Skeletal muscle cell (primary cell): ENCODE measurements around the gene CCDC57.
"Not testable (repeated sequence)": the region's sequence is repeated elsewhere in the genome, so short reads cannot be mapped to it uniquely, and the experiment has no call there.

Experiments used
- DNase-seq: peaks from one replicate; pipeline ENCODE4 v3.0.0-alpha.2; 2010; ENCODE audit warnings: low read depth
- H3K4me3 ChIP-seq: 2 replicates; pipeline ENCODE4 v1.5.1; 2011; ENCODE audit warnings: low read depth, mild to moderate bottlenecking, control low read depth, low read length, moderate library complexity

CCDC57 gene

DNA sequence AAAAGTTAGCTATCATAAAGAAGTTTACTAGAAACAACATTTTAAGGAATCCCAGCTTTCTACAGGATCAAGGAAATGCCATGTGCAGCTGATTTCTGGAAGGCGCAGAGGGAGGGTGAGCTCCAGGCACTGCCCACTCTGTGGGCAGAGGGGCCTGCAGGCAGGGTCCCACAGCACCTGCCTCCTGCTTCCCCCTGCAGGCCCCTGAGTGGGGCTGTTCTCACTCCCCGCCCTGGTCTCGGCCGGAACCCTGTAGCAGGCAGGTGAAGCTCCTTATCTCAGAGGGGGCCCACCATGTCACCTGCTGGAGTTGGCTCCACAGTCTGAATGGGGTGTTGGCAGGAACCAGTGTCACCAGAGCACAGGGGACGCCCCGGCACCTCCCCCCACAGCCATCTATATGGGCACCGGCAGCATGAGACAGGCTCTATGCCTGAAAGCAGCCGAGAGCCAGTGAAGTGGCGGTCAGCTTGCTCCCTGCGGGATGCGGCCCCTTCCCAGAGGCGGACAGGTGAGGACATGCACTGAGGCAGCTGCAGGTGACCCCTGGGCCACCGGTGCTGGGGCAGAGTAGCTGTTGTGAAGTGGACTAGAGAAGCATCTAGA is 67.0 kb downstream of the CCDC57 start:
- DNase-seq, result no peak
- H3K4me3 ChIP-seq, result no peak overlapping the region

DNA sequence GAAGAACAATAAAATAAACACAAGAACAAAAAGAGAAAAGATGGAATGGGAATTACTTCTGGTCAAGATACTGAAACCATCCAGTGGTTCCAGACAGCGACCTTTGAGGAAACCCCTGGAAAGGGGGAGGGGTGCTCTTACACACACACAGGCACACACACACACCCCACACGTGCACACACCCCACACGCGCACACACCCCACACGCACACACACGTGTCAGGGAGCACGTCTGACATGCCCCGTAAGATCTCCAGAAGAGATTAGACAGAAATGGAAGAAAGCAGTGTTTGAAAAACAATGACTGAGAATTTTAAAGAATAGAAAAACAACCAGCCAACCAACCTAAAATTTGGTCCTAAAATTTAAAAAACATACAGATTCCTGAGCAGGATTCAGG is 69.3 kb downstream of the CCDC57 start:
- no peak overlapping the region for H3K4me3 ChIP-seq
- no peak for DNase-seq

DNA sequence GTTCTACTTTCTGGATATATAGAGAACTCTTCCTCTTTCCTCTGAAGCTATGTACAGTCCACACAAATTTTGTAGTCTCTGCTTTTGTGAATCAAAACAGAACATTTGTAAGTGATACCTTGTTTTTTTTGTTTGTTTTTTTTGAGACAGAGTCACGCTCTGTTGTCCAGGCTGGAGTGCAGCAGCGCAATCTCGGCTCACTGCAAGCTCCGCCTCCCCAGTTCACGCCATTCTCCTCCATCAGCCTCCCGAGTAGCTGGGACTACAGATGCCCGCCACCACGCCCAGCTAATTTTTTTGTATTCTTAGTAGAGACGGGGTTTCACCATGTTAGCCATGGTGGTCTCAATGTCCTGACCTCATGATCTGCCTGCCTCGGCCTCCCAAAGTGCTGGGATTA is 72.7 kb downstream of the CCDC57 start:
- H3K4me3 ChIP-seq, DNase-seq: not testable (repeated sequence)

DNA sequence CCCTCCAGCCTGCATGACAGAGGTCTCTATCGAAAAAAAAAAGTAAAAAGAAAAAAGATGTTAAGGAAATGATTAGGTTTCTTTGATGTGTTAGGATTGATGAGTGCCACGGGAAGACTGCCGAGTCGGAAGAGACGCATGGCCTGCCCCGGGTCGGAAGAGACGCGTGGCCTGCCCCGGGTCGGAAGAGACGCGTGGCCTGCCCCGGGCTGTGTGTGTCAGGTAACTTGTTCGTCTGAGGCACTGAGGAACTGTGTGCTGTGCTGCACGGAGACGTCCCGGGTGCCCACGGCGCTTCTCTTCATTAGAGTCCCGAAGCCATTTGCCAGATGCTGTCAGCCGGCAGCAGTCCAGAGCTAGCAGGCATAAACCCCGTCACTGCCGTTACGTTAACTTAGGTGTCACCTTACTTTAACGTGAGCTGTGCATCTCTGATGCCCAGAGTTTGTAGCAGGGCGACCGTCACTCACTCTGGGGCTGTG is 74.1 kb downstream of the CCDC57 start:
- DNase-seq, result no peak
- H3K4me3 ChIP-seq, result no peak overlapping the region

DNA sequence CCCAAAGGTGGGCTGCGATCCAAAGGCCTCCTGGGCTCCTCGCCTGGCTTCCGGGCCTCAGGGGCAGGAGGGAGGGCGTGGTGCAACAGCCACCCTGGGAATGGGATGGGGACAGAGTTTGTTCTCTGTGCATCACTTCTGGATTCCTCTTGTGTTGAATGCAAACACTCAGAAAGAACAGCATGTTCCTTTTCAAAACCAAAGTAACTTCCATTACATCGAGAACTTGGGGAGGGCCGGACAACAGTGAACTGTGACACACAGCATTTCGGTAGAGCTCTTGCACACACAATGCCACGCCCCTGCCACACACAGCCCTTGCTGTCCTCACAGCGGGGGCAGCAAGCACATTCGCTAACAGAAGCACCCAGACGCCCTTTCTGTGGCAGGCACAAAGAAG is 78.5 kb downstream of the CCDC57 start:
- DNase-seq, result peak; percentile 72
- H3K4me3 ChIP-seq, result no peak overlapping the region

DNA sequence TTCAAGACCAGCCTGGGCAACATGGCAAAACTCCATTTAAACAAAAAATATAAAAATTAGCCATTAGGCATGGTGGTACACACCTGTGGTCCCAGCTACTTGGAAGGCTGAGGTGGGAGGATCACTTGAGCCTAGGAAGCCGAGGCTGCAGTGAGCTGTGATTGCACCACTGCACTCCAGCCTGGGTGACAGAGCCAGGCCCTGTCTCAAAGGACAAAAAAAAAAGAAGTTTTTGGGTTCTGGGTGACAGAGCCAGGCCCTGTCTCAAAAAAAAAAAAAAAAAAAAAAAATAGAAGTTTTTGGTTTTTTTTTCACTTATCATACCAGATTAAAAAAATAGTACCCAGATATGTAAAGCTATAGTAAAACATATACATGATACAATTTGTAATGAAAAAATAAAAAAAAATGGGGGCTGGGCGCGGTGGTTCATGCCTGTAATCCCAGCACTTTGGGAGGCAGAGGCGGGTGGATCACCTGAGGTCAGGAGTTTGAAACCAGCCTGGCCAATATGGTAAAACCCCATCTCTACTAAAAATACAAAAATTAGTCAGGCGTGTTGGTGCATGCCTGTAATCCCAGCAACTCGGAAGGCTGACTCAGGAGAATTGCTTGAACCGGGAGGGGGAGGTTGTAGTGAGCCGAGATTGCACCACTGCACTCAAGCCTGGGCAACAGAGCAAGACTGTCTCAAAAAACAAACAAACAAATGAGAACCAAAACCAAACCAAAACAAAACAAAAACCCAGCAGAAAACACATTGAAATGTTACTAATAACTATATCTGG is 79.3 kb downstream of the CCDC57 start:
- H3K4me3 ChIP-seq, result not testable (repeated sequence)
- peak; percentile 38 for DNase-seq

DNA sequence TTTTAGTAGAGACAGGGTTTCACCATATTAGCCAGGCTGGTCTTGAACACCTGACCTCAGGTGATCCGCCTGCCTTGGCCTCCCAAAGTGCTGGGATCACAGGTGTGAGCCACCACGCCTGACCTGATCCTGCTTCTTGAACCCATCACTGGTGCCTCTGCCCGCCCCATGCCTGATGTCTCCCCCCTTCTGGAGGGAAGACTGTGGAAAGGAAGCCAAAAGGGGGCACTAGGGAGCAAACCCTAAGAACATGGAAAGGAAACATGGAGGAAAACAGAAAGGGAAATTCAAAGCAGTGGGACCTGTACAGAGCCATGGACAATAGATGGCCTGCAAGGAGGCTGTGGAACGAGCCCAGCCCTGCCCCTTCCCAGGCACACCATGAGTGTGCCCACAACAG is 83.5 kb downstream of the CCDC57 start:
- DNase-seq, result no peak
- H3K4me3 ChIP-seq, result no peak overlapping the region

DNA sequence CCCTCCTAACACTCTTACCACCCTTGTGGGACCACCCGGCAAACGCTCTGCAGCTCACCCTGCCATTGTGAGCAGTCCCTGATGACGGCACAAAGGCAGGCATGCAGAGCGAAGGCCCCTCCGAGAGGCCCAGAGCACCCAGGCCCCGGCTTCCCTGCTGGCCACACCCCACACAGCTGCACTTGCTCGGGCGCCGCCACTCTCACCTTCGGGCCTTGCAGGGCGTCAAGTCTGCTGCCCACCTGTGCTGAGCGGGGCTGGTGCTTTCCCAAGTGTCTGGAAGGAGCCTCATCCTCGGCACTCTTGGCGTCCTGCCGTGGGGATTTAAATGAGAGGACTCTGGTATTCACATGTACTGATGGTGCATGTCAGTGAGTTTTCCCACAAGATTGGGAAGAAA is 84.4 kb downstream of the CCDC57 start:
- H3K4me3 ChIP-seq, result no peak overlapping the region
- no peak for DNase-seq

DNA sequence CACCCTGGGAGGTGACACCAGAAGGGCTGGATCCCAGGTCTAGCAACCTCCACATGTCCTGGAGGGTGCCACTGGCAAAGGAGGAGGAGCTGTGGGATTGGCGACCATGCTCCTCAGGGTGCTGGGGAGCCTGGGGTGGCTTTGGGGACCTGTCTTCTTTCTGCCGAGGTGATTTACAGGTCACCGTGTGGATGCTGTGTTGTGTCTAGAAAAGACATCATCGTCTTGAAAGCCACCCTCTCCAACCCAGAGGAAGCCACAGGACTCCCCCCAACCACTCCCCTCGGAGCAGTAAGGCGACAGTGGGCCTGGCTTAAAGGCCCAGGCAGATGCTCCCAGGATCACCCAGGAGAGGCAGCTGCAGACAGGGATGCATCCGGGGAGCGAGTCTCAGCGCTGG is 84.9 kb downstream of the CCDC57 start:
- no peak overlapping the region for H3K4me3 ChIP-seq
- DNase-seq, result no peak

DNA sequence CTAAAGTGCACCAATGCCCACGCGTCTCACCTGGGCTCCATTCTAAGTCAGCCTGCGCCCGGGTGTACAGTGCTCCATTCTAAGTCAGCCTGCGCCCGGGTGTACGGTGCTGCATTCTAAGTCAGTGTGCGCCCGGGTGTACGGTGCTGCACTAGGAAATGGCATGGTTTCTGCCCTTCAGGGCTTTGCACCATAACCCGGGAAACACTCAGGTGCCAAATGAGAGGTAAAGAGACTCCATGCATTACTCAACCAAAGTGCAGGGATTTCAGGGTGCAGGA is 85.4 kb downstream of the CCDC57 start:
- DNase-seq, result no peak
- H3K4me3 ChIP-seq, result no peak overlapping the region

DNA sequence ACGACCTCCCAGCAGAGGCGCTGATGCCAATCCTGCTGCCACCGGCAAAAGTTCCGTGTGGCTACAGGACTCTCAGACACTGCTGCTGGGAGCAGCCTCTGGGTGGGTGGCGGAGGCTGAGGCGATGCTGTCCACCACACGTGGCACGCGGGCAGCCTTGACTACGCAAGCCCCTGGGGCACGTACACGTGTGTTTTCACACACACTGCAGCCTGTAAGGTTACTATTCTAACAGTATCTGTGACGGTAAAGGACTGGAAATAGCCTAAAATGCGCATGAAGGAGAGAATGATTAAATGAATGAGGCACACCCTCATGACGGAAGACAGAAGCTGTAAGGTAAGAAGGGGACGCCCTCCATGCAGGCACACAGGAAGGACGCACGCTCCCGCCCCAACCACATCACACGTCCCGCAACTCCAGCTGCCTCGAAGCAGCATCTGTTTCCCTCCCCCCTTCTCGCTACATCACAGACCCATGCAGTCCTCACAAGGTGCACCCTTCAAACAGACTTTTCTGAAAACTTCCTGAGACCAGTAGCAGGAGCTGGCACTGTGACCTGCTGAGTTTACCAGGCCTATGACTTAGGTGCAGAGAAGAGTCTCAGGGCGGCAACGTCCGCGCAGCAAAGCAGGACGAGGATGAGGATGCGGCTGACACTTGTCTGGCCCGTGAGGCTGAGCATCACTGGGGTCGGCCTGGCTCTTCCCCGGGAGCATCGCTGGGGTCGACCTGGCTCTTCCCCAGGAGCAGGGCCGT is 85.9 kb downstream of the CCDC57 start:
- DNase-seq, result no peak
- H3K4me3 ChIP-seq, result no peak overlapping the region

DNA sequence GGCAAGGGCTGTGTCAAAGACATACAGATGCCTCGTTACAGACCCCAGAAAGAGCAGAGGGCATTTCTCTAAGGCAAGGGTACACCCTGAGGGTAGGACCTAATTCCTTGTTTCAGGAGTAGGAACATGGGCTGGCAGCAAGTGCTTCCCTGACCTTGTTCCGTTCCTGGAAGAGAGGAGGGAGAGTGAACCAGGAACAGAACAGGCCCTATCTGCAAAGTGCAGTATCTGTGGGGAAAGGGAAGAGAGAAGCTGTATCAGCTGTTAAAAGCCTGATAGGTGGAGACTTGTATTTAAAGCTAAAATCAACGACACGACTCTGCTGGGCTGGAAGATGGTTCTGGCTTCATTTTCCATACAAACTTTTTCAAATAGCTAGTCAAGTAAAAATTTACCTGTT is 88.5 kb downstream of the CCDC57 start:
- no peak for DNase-seq
- H3K4me3 ChIP-seq, result no peak overlapping the region

DNA sequence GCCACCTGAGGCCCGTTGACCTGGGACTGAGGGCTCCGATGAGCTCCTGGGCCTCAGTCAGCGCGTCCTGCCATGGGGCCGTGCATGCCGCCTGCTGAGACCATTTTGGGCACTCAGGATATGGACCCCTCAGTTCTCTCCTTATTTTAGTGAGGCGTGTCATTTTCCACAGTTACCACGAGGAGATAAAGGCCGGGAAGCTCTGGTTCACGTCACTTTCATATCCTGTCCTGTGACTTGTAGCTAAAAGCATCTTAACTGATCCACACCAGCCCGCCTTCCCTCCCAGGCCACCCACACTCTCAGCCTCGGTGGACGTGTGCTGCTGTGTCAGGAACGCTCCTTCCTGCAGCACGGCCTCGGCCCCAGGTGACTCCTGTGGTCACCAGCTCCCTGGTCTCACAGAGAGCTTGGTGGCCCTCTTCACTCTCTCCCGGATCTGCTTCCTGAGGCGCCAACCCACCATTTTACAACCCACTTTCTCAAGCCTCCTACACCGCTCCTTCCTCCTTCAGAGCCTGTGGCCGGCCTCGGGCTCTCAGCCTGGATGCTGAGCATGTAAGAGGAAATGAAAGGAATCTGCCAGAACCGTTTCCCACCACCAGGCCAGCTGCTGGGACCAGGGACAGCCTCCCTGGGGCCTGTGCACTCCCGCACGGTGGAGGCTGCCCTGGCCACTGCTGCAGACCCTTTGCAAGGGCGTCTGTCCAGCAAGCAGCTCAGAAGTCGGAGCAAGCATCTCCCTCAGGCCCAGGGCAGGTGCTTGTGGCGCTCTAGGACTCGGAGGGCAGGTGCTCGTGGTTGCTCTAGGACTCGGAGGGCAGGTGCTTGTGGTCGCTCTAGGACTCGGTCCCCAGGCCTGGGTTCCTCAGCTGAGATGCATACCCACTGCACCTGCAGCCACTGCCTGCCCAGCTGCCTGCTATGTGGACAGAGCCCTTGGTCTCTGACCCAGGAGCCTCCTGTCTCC is 90.7 kb downstream of the CCDC57 start:
- no peak overlapping the region for H3K4me3 ChIP-seq
- no peak for DNase-seq

DNA sequence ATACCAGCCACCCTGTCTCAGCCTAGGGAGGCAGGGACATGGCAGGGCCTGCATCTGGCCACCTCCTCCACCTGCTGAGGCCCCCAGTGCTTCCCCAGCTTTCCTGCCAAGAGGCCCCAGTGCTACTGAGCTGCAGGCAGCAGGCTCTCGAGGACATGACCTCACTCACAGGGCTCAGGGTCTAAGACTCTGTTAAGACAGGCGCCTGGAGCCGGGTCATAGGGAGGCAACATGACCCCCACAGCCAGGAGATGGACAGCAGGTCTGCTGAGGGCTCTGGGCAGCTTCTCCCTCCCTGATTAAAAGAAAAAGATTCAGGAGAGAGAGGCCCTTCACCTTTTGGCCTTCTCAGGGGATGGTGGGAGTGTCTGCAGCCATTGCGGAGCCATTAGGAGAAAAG is 91.4 kb downstream of the CCDC57 start:
- no peak overlapping the region for H3K4me3 ChIP-seq
- no peak for DNase-seq

DNA sequence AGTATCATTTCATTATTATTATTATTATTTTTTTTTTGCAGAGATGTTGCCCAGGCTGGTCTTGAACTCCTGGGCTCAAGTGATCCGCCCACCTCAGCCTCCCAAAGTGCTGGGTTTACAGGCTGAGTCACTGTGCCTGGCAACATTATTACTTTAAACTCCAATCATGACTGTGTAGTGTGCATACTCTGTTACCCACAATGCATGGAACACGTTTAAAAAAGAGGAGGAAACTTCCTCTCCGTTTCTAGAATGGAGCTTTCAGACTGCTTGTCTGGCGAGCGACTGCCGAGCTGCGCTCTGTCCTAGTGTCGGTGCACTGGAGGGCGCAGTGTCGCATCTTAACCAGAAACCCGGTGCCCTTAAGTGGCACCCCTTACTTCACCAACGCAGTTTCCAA is 92.5 kb downstream of the CCDC57 start:
- DNase-seq, result no peak
- no peak overlapping the region for H3K4me3 ChIP-seq

DNA sequence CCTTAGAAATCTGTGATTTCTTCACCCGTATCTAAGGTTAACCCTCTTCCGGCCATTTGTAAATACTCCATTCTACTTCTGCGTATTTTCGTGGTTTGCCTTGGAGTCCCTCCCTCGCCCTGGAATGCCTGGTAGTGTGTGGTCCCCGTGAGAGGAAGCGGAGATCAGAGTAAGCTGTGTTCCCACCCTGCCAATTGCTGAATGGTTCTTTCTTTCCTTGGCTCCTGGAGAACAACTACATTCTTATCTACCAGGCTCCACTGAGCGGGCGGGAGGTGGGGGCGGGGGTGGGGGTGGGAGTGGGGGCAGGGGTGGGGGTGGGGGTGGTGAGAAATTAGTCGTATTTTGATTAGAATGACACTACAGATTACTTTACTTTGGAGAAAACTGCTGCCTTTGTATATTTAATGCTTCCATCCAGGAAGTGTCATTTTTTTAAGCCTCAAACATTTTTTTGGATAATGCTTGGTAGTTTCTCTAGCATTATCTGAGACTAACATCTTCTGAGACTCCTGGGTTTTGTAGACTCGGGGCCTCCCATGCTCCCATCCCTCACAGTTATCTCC is 93.7 kb downstream of the CCDC57 start:
- no peak for DNase-seq
- no peak overlapping the region for H3K4me3 ChIP-seq

DNA sequence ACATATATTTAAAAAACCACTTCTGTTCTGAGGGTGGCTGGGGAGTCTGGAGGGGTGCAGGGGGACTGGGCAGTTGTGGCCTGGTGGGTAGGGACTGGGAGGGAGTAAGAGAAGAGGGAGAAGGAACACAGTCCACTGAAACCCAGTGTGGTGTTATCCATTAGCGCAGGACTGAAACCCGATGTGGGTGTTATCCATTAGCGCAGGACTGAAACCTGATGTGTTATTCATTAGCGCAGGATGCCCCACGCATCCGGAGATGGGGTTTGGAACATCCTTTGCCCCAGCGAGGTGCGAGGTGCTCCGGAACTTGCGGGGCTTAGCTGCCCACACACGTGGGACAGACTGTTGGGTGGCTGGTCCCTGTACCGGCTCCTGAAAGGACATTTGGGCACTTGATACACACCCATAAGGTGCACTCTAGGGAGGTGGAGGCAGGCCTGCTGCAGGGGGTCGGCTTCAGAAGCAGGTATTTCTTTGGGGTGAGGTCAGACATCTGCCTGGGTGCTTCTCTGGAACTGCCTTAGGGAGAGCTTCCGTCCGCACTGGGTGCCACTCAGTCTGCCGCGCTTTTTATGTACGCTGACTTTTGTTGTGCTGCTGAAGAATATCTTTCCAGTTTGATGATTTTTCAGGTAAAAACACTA is 94.4 kb downstream of the CCDC57 start:
- H3K4me3 ChIP-seq, result no peak overlapping the region
- no peak for DNase-seq

DNA sequence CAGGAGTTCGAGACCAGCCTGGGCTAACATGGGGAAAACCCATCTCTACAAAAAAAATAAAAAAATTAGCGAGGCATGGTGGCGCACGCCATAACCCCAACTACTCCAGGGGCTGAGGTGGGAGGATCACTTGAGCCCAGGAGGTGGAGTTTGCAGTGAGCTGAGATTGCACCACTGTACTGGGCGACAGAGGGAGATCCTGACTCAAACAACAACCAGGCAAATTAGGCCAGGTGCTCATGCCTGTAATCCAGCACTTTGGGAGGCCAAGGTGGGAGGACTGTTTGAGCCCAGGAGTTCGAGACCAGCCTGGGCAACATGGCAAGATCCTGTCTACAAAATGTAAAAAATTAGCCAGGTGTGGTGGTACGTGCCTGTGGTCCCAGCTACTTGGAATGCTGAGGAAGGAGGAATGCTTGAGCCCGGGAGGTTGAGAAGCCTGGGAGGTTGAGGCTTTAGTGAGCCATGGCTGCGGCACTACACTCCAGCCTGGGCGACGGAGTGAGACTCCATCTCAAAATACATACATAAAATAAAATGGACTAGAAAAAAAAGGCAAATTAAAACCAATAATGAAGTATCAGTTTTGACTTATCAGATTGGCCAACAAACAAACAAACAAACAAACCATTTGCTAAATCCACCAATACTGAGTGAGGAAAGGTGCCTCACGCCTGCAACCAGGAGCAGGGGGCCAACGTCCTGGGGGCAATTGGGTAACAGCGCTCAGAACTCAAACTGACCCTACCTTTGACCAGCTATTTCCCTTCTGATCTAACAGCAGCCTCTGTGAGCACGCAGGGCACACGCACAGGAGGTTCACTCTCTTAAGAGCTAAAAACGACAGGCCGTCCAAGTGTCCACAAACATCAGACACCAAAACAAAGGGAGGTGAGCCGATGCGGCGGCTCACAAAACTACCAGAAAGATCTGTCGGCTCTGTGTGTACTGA is 95.2 kb downstream of the CCDC57 start:
- no peak for DNase-seq
- no peak overlapping the region for H3K4me3 ChIP-seq
